Naive thymus-derived CD8-positive, alpha-beta T cell (primary cell): Measurements from ENCODE around the gene TGFBR3. TPM values are rescaled to one million over a fixed set of nuclear protein-coding genes. Genes with fewer than 3 reads are reported as not detected.

Experiments
- ATAC-seq, 2 donors: fragments of 150-1000 bp; cut with Tn5 transposase in 1 of 2; sonication (Bioruptor Pico), chemical (Tn5 transposase) in 1 of 2; 1 replicate in 1 of 2; 2 replicates in 1 of 2; pipeline ENCODE4 v1.10.0; 2021; ENCODE audit warnings: mild to moderate bottlenecking in 2 of 2, moderate library complexity in 2 of 2
- POLR2A ChIA-PET: fragments of 350-600 bp; sonication (Branson Sonifier 250); formaldehyde crosslinking; loops from one replicate; lab custom pipeline; 2021; ENCODE audit warnings: antibody characterized with exemption; lab: Charles Lee
- DNase-seq, 10 donors: peaks; one replicate each; pipeline versions ENCODE4 v3.0.0 to v3.0.0-alpha.2; 2020 to 2022
- H3K27ac Mint-ChIP-seq, 10 donors: one replicate each; pipeline ENCODE4 v1.8.0; 2020 to 2022; ENCODE audit warnings: mild to moderate bottlenecking in 10 of 10, mixed read lengths in 10 of 10, moderate library complexity in 4 of 10, inconsistent platforms in 1 of 10
- H3K27me3 Mint-ChIP-seq, 5 donors: one replicate each; pipeline ENCODE4 v1.8.0; 2021 to 2022; ENCODE audit warnings: mixed read lengths in 5 of 5
- H3K36me3 Mint-ChIP-seq, 3 donors: one replicate each; pipeline ENCODE4 v1.8.0; 2020 to 2022; ENCODE audit warnings: mixed read lengths in 3 of 3, mild to moderate bottlenecking in 2 of 3, inconsistent platforms in 1 of 3
- H3K4me1 Mint-ChIP-seq, 4 donors: one replicate each; pipeline ENCODE4 v1.8.0; 2021 to 2022; ENCODE audit warnings: mixed read lengths in 4 of 4
- H3K4me3 Mint-ChIP-seq, 10 donors: one replicate each; pipeline ENCODE4 v1.8.0; 2020 to 2022; ENCODE audit warnings: mild to moderate bottlenecking in 10 of 10, mixed read lengths in 10 of 10, moderate library complexity in 6 of 10, inconsistent platforms in 1 of 10
- H3K9me3 Mint-ChIP-seq, 9 donors: one replicate each; pipeline ENCODE4 v1.8.0; 2020 to 2022; ENCODE audit warnings: mixed read lengths in 9 of 9, mild to moderate bottlenecking in 3 of 9, inconsistent platforms in 1 of 9, moderate library complexity in 1 of 9
- polyA plus RNA-seq, 3 donors: library from polyadenylated mRNA; unstranded; fragments of 300-500 nt; fragmentation: Illumina TruSeq; gene quantifications; one replicate each; pipeline ENCODE4 v1.2.3, GENCODE V29; 2021
- total RNA-seq, 8 experiments: library from RNA in 2 of 8; stranded (reverse) in 2 of 8; gene quantifications; one replicate each; pipeline ENCODE4 v1.2.3 and lab custom pipeline; 2021 to 2026

The TGFBR3 gene
- total and polyA plus RNA-seq, 5 experiments from 2014 or later = 6.1 to 67.6 (median 11.6) TPM

- DNase-seq (no peak), ATAC-seq (no peak)
- peak overlapping the region in 1 of 10 donors; percentile 14 for H3K4me3 Mint-ChIP-seq
- POLR2A ChIA-PET = interaction anchor here (0.6 kb wide), 1 partner anchor 12 kb away, joined by 4 read pairs; no protein-coding TSS in a partner anchor
- H3K27ac Mint-ChIP-seq = peak overlapping the region in 2 of 10 donors; percentile 6 to 60
- H3K4me1 Mint-ChIP-seq = peaks cover 14 to 65% (median 26%) of the 10 kb centered on the region in 4 donors
- no peaks in the 10 kb centered on the region for H3K36me3 Mint-ChIP-seq
- H3K27me3 Mint-ChIP-seq = peaks cover 0 to 4% (median under 1%) of the 10 kb centered on the region in 5 donors
- H3K9me3 Mint-ChIP-seq = no peaks in the 10 kb centered on the region
Measured at GRCh38 chr1:91877574-91878208, 8.3 kb downstream of the TGFBR3 start.

GRCh38 chr1:91876781-91877573 is 9.0 kb downstream of the TGFBR3 start:
- DNase-seq (no peak), ATAC-seq (no peak)
- Mint-ChIP-seq H3K36me3 (no peaks in the 10 kb centered on the region), H3K27ac (peak overlapping the region in 2 of 10 donors; percentile 55 to 60), H3K4me3 (peak overlapping the region in 2 of 10 donors; percentile 5 to 14), H3K9me3 (no peaks in the 10 kb centered on the region), H3K27me3 (peaks cover 0 to 4% (median 0%) of the 10 kb centered on the region in 5 donors), H3K4me1 (peaks cover 20 to 70% (median 33%) of the 10 kb centered on the region in 4 donors)
- POLR2A ChIA-PET = interaction anchor here (0.6 kb wide), 1 partner anchor 13 kb away, joined by 4 read pairs; no protein-coding TSS in a partner anchor

GRCh38 chr1:91876040-91876470 is 9.9 kb downstream of the TGFBR3 start:
- Mint-ChIP-seq H3K4me3 (peak overlapping the region in 2 of 10 donors; percentile 66 to 78), H3K27ac (peak overlapping the region in 2 of 10 donors; percentile 72 to 90), H3K36me3 (no peaks in the 10 kb centered on the region), H3K9me3 (no peaks in the 10 kb centered on the region), H3K27me3 (peaks cover 0 to 4% (median 0%) of the 10 kb centered on the region in 5 donors), H3K4me1 (peaks cover 26 to 75% (median 41%) of the 10 kb centered on the region in 4 donors)
- no peak for DNase-seq
- POLR2A ChIA-PET = interaction anchor here (0.6 kb wide), 1 partner anchor 11 kb away, joined by 5 read pairs; no protein-coding TSS in a partner anchor
- ATAC-seq = no peak

- Mint-ChIP-seq H3K36me3 (no peaks in the 10 kb centered on the region), H3K9me3 (no peaks in the 10 kb centered on the region), H3K4me3 (peak overlapping the region in 1 of 10 donors; percentile 43), H3K4me1 (peaks cover 32 to 79% (median 51%) of the 10 kb centered on the region in 4 donors), H3K27ac (peak overlapping the region in 1 of 10 donors; percentile 72), H3K27me3 (peaks cover 0 to 4% (median 0%) of the 10 kb centered on the region in 5 donors)
- POLR2A ChIA-PET = no interaction called here
- ATAC-seq (no peak), DNase-seq (no peak)
Measured at GRCh38 chr1:91874167-91874566, 11.8 kb downstream of the TGFBR3 start.

- Mint-ChIP-seq H3K36me3 (no peaks in the 10 kb centered on the region), H3K27ac (peak overlapping the region in 8 of 10 donors; percentile 43 to 84 (median 78)), H3K4me1 (peaks cover 28 to 66% (median 46%) of the 10 kb centered on the region in 4 donors), H3K27me3 (peaks cover 0 to 4% (median 0%) of the 10 kb centered on the region in 5 donors), H3K4me3 (peak overlapping the region; percentile 47 to 79 (median 73)), H3K9me3 (no peaks in the 10 kb centered on the region)
- DNase-seq = peak in 1 of 10 donors; percentile 13
- POLR2A ChIA-PET = interaction anchor here (0.5 kb wide), 1 partner anchor 694 kb away, joined by 8 read pairs; no protein-coding TSS in a partner anchor
- peak; percentile 49 to 75 for ATAC-seq
Measured at GRCh38 chr1:91872559-91873081, 13.3 kb downstream of the TGFBR3 start.

- no peaks in the 10 kb centered on the region for H3K9me3 Mint-ChIP-seq
- peaks cover 0 to 4% (median 0%) of the 10 kb centered on the region in 5 donors for H3K27me3 Mint-ChIP-seq
- POLR2A ChIA-PET = no interaction called here
- peaks cover 26 to 60% (median 43%) of the 10 kb centered on the region in 4 donors for H3K4me1 Mint-ChIP-seq
- DNase-seq (no peak), ATAC-seq (no peak)
- no peaks in the 10 kb centered on the region for H3K36me3 Mint-ChIP-seq
- H3K27ac Mint-ChIP-seq = peak overlapping the region in 3 of 10 donors; percentile 53 to 79 (median 55)
- peak overlapping the region in 6 of 10 donors; percentile 15 to 77 (median 72) for H3K4me3 Mint-ChIP-seq
Measured at GRCh38 chr1:91872000-91872399, 14.0 kb downstream of the TGFBR3 start.

- DNase-seq (no peak), ATAC-seq (peak in 1 of 2 donors; percentile 32)
- POLR2A ChIA-PET = no interaction called here
- Mint-ChIP-seq H3K4me3 (peak overlapping the region in 1 of 10 donors; percentile 1), H3K27ac (peak overlapping the region in 4 of 10 donors; percentile 7 to 42 (median 9)), H3K9me3 (no peaks in the 10 kb centered on the region), H3K27me3 (peaks cover 0 to 3% (median 0%) of the 10 kb centered on the region in 5 donors), H3K36me3 (no peaks in the 10 kb centered on the region), H3K4me1 (peaks cover 25 to 53% (median 38%) of the 10 kb centered on the region in 4 donors)
Measured at GRCh38 chr1:91870322-91870721, 15.6 kb downstream of the TGFBR3 start.

GRCh38 chr1:91866425-91866824 is 19.5 kb downstream of the TGFBR3 start:
- ATAC-seq (no peak), DNase-seq (no peak)
- Mint-ChIP-seq H3K9me3 (no peaks in the 10 kb centered on the region), H3K36me3 (peaks cover 0 to 1% (median 0%) of the 10 kb centered on the region in 3 donors), H3K4me1 (peaks cover 11 to 38% (median 15%) of the 10 kb centered on the region in 4 donors), H3K27ac (no peak overlapping the region), H3K27me3 (no peaks in the 10 kb centered on the region), H3K4me3 (no peak overlapping the region)
- POLR2A ChIA-PET = no interaction called here

- H3K4me3 Mint-ChIP-seq = no peak overlapping the region
- POLR2A ChIA-PET = no interaction called here
- H3K9me3 Mint-ChIP-seq = no peaks in the 10 kb centered on the region
- H3K27ac Mint-ChIP-seq = peak overlapping the region in 1 of 10 donors; percentile 52
- ATAC-seq (no peak), DNase-seq (no peak)
- no peaks in the 10 kb centered on the region for H3K27me3 Mint-ChIP-seq
- H3K4me1 Mint-ChIP-seq = peaks cover 0 to 24% (median 4%) of the 10 kb centered on the region in 4 donors
- H3K36me3 Mint-ChIP-seq = peaks cover 0 to 6% (median 3%) of the 10 kb centered on the region in 3 donors
Measured at GRCh38 chr1:91864017-91864700, 21.8 kb downstream of the TGFBR3 start.

- Mint-ChIP-seq H3K9me3 (no peaks in the 10 kb centered on the region), H3K4me1 (peaks cover 0 to 24% (median 4%) of the 10 kb centered on the region in 4 donors), H3K36me3 (peaks cover 0 to 9% (median 5%) of the 10 kb centered on the region in 3 donors), H3K27ac (no peak overlapping the region), H3K27me3 (no peaks in the 10 kb centered on the region), H3K4me3 (no peak overlapping the region)
- POLR2A ChIA-PET = interaction anchor here (0.6 kb wide), 1 partner anchor 319 kb away, joined by 3 read pairs; no protein-coding TSS in a partner anchor
- DNase-seq (no peak), ATAC-seq (no peak)
Measured at GRCh38 chr1:91863498-91863897, 22.5 kb downstream of the TGFBR3 start.

GRCh38 chr1:91862120-91862519 is 23.8 kb downstream of the TGFBR3 start:
- H3K9me3 Mint-ChIP-seq = no peaks in the 10 kb centered on the region
- no peak overlapping the region for H3K4me3 Mint-ChIP-seq
- peaks cover 0 to 9% (median 5%) of the 10 kb centered on the region in 3 donors for H3K36me3 Mint-ChIP-seq
- ATAC-seq (no peak), DNase-seq (no peak)
- peaks cover 0 to 24% (median 4%) of the 10 kb centered on the region in 4 donors for H3K4me1 Mint-ChIP-seq
- POLR2A ChIA-PET = no interaction called here
- H3K27ac Mint-ChIP-seq = no peak overlapping the region
- no peaks in the 10 kb centered on the region for H3K27me3 Mint-ChIP-seq
